HG02678 (cell line): ENCODE data around the gene AFAP1.

ENCODE experiments used
- ATAC-seq: cut with Tn5 transposase; IDR thresholded peaks from one replicate; pipeline ENCODE4 v1.9.1; 2021; ENCODE audit warnings: mild to moderate bottlenecking, moderate library complexity; ENCODE audit not compliant: unreplicated experiment

The AFAP1 gene

GRCh38 chr4:7899184-7899869 lies 40.3 kb downstream of the AFAP1 start:
- ATAC-seq: no peak

- no peak for ATAC-seq
Observed at GRCh38 chr4:7898385-7898784, 41.3 kb downstream of the AFAP1 start.

GRCh38 chr4:7897811-7898210 lies 41.9 kb downstream of the AFAP1 start:
- no peak for ATAC-seq

GRCh38 chr4:7894677-7895181 lies 44.9 kb downstream of the AFAP1 start:
- ATAC-seq: no peak

GRCh38 chr4:7894098-7894676 lies 45.5 kb downstream of the AFAP1 start:
- no peak for ATAC-seq

GRCh38 chr4:7893539-7893938 lies 46.1 kb downstream of the AFAP1 start:
- ATAC-seq: no peak

- no peak for ATAC-seq
Observed at GRCh38 chr4:7892212-7893019, 47.2 kb downstream of the AFAP1 start.

- no peak for ATAC-seq
Observed at GRCh38 chr4:7890635-7891393, 48.8 kb downstream of the AFAP1 start.

GRCh38 chr4:7887436-7887835 lies 52.2 kb downstream of the AFAP1 start:
- no peak for ATAC-seq

GRCh38 chr4:7886007-7886973 lies 53.4 kb downstream of the AFAP1 start:
- no peak for ATAC-seq

GRCh38 chr4:7885216-7886006 lies 54.2 kb downstream of the AFAP1 start:
- no peak for ATAC-seq

- ATAC-seq: no peak
Observed at GRCh38 chr4:7880683-7881082, 59.0 kb downstream of the AFAP1 start.

GRCh38 chr4:7879127-7879526 lies 60.5 kb downstream of the AFAP1 start:
- no peak for ATAC-seq

GRCh38 chr4:7878323-7878722 lies 61.3 kb downstream of the AFAP1 start:
- ATAC-seq: no peak

GRCh38 chr4:7877176-7877575 lies 62.5 kb downstream of the AFAP1 start:
- no peak for ATAC-seq

GRCh38 chr4:7876201-7876875 lies 63.3 kb downstream of the AFAP1 start:
- ATAC-seq: no peak

GRCh38 chr4:7874838-7875237 lies 64.8 kb downstream of the AFAP1 start:
- no peak for ATAC-seq

GRCh38 chr4:7873881-7874280 lies 65.8 kb downstream of the AFAP1 start:
- ATAC-seq: no peak
